HG03045 (cell line): ENCODE measurements around the gene SF3B2.
A peak's percentile ranks its signal among the peaks of the same experiment; 100 is the strongest.

ENCODE experiments used
- ATAC-seq: cut with Tn5 transposase; IDR thresholded peaks from one replicate; pipeline ENCODE4 v1.9.1; 2021; ENCODE audit warnings: mild to moderate bottlenecking, moderate library complexity; ENCODE audit not compliant: unreplicated experiment

The SF3B2 gene

DNA sequence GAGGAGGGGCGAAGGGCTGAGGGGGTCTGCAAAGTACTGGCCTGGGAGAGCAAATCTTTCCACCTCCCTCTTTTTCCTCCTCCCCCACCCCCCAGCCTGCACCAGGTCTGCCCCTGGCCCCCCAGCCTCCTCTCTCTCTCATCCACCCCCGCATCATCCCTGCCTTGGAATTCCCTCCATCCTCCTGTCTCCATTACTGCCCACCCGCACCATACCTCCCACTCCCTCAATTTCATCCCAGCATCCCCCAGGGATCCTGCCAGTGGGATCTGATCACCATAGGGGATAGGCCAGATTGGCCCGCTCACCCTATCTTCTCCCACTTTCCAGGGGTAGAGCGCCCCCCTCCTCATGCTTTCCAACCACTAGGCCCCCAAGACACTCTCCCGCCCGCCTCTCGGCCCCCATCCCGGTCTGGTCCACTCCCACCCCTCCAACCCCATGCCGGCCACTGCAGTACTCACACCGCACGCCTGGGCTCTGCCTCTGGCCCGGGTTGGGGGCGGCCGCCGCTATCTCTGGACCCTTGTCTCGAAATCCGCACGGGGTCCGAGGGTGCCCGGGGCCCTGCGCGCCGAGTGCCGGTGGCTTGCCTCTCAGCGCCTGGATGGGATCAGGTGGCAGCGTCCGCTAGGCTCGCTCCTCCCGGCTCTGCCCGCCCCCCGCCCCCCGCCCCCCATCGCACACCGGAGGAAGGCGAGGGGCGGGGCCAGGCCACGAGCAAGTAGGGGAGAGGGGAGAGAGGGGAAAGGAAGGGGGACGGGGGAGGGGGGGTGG lies 3.4 kb upstream of the SF3B2 start, which contains the start of gene GAL3ST3:
GAL3ST3 (minus strand) TSS at position 615 of the 777 bp plus-strand sequence. CDS start 3,746 bp downstream, outside the sequence.
- ATAC-seq = no peak

DNA sequence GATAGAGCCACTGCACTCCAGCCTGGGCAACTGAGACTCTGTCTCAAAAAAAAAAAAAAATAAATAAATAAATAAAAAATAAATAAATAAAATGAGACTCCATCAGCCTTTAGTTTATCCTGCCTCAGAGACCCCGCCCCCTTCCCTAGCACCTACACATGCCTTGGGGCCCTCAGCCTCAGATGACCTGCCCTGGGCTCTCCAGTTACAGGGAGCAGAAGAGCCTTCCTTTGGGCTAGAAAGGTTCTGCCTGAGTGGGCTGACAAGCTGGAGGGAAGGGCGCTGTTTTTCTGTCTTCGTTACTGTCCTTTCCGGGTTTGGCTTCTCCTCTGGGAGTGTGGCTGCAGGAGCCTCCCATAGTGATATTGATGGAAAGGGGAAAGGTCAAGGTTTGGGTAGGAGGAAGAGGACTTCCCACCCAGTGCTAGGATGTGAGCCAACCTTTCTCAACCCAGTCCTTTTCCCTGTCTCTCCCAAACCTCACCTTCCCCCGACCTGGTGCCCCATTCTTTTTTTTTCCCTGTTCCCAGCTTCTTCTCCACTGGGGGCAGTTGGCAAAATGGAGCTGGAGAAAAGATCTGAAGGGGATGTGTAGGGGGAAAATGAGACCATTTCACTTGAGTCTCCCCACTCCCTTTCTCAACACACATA lies 1.5 kb upstream of the SF3B2 start:
- ATAC-seq = no peak

- no peak for ATAC-seq
Measured at GRCh38 chr11:66051371-66051765, 796 bp upstream of the SF3B2 start.

GRCh38 chr11:66052664-66052982 lies 459 bp downstream of the SF3B2 start:
- no peak for ATAC-seq

- ATAC-seq = no peak
Measured at GRCh38 chr11:66055021-66055420, 2.9 kb downstream of the SF3B2 start.

- no peak for ATAC-seq
Measured at GRCh38 chr11:66056501-66056900, 4.3 kb downstream of the SF3B2 start.

GRCh38 chr11:66059966-66060680 lies 8.0 kb downstream of the SF3B2 start:
- ATAC-seq = no peak

GRCh38 chr11:66061268-66061667 lies 9.1 kb downstream of the SF3B2 start:
- ATAC-seq = no peak

GRCh38 chr11:66062408-66062807 lies 10.2 kb downstream of the SF3B2 start:
- no peak for ATAC-seq

GRCh38 chr11:66063900-66064299 lies 11.7 kb downstream of the SF3B2 start:
- ATAC-seq = no peak

DNA sequence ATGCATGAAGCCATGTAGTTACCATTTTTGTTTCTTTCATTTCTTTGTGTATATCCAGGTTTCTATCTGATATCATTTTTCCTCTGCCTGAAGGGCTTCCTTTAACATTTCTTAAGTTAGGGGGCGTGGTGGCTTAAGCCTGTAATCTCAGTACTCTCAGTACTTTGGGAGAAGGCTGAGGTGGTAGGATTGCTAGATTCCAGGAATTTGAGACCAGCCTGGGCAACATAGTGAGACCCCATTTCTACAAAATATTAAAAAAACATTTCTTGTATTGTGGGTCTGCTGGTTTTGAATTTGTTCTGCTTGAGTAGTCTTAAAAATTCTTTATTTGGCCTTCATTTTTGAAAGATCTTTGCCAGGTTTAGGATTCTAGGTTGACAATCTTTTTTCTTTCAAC lies 12.4 kb downstream of the SF3B2 start:
- no peak for ATAC-seq

DNA sequence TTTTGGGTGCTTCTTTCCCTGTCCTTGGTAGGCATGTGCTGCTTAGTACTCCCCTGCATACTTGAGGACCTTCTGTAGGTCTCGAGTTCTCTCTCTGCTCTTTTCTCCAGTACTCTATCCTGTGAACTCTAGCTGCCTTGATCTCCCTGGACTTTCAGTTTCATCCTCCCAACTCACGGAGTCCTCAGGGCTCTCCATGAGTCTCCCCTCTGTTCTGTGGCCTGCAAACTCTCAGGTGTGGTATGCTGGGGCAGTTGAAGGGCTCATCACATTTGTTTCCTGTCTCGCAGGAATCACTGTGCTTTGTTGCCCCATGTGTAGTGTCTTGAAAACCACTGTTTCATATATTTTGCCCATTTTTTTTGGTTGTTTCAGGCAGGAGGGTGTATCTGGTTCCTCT lies 14.6 kb downstream of the SF3B2 start:
- no peak for ATAC-seq

- ATAC-seq = no peak
Measured at GRCh38 chr11:66067640-66068039, 15.5 kb downstream of the SF3B2 start.

GRCh38 chr11:66068154-66068821 lies 16.1 kb downstream of the SF3B2 start:
- no peak for ATAC-seq

DNA sequence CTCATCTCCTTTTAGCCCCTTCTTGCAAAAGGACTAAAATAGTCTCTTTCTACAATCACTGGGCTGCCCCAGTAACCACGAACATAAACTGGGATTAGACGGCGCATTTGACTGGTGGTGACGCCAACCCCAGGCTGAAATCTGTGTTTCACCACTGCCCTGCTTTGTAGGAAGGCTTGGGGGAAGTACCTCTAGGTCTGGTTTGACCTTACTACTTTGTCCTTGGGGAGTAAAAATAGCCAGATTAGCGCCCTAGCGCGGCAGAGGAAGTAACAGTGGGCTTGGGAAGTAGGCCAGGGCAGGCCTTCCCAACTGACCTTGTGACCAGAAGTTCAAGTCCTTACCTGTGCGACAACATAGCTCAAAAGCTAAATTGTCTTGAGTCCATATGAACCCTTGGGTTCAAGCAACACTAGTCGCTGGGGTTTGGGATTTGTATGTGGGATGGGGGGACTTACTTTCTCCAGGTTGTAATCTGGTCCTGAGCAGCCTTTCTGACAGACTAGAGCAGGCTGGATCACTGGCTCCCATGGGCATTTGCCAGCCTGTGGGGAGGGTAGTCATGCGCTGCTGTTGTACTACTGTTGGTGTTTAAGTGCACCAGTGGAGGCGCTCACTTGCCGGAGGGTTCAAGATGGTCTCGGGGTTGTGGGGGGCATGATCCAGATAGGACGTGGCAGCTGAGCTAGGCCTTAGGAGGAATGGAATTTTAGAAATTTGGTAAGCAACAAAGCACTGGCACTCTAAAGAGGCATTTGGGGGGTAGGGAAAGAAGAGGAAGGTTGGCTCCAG lies 17.0 kb downstream of the SF3B2 start:
- ATAC-seq = peak; percentile 18

- ATAC-seq = peak; percentile 49
Measured at GRCh38 chr11:66069715-66070603, 17.8 kb downstream of the SF3B2 start, which contains the start of gene PACS1. PACS1 (plus strand) TSS chr11:66070272; CDS start chr11:66070487, 215 bp downstream.

DNA sequence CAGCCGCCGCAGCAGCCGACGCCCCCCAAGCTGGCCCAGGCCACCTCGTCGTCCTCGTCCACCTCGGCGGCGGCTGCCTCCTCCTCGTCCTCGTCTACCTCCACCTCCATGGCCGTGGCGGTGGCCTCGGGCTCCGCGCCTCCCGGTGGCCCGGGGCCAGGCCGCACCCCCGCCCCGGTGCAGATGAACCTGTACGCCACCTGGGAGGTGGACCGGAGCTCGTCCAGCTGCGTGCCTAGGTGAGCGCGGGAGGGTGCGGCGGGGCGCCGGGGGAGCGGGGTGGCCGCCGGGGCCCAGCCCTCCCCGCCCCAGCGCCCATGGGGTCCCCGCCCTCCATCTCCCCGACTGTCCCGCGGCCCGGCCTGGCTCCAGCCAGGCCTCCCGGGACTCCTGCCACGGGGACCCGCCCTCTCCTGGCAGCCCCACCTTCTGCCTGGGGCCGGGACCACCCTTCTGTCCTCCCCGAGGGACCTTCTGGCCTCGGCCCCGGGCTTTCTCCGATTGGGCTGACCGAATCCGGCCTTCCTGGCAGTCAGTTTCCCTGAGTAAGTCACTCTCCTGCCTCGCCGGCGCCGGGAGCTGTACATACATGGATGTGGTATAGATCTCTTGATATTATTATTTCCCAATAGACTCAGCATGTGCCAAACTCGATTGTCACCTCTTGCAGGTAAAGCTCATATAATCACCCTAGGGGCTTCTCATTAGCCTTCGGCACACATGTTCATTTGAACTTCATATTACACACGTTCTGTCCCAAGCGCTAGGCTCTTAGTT lies 18.6 kb downstream of the SF3B2 start:
- ATAC-seq = peak; percentile 18

GRCh38 chr11:66071381-66071801 lies 19.2 kb downstream of the SF3B2 start:
- ATAC-seq = no peak

DNA sequence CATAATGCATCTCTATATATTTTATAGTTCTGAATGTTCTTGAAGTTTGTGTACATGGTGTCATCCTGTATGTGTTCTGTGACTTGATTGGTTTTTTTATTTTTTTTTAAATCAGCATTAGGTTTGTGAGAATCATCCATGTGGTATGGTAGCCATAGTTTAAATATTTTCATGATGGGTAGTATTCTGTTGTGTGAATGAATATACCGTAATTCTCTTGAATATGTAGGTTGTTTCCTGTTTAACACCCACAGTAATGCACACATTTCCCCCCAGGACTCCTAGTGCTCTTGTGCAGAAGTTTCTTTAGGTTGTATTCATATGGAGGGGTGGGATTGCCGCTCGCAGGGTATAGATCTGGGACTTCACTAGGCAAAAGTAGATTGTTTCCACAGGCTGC lies 19.9 kb downstream of the SF3B2 start:
- ATAC-seq = no peak
